K562 (cell line): ENCODE results near the gene ADD1. TPM values are rescaled to one million over a fixed set of nuclear protein-coding genes. Genes with fewer than 3 reads are reported as not detected.

Experiments used
- ATAC-seq: fragments of 200-7000 bp; cut with Tn5 transposase; 3 replicates; pipeline ENCODE4 v1.9.1; 2020; ENCODE audit warnings: moderate library complexity
- BruUV-seq: library from RNA; stranded (reverse); fragments of 400-500 nt; replicated peaks from 2 replicates; lab custom pipeline; 2021; lab: Mats Ljungman, UMichigan
- CTCF ChIA-PET: fragments of 300-600 bp; formaldehyde crosslinking; extraction: SDS; loops from one replicate; lab custom pipeline; 2021; ENCODE audit warnings: low intra/inter-chr PET ratio; lab: Yijun Ruan, JAX
- POLR2A ChIA-PET: fragments of 300-600, 350-650 bp; sonication (Branson Sonifier 250); formaldehyde crosslinking; extraction: SDS; loops from one replicate; lab custom pipeline; 2021; ENCODE audit warnings: antibody characterized with exemption, inconsistent platforms; lab: Yijun Ruan, JAX
- DNase-seq, 4 experiments: peaks; one replicate each; pipeline versions ENCODE4 v3.0.0 to v3.0.0-alpha.2; 2011 to 2018; ENCODE audit warnings: low spot score in 3 of 4, mixed read lengths in 3 of 4; ENCODE audit errors: extremely low read depth in 1 of 4
- FAIRE-seq: peaks from 2 replicates; lab custom pipeline; 2011; peaks lifted over from hg19 to GRCh38; lab: Jason Lieb, UNC
- H2AFZ ChIP-seq: 2 replicates; pipeline ENCODE4 v1.6.0; 2011; ENCODE audit warnings: low read depth, low read length, control low read depth, inconsistent platforms
- H3K27ac ChIP-seq: fragments of 200-600 bp; 3 replicates; pipeline ENCODE4 v1.8.0; 2011; ENCODE audit warnings: low read depth, mild to moderate bottlenecking, control low read depth, inconsistent platforms, low read length, moderate library complexity, mixed read lengths; ENCODE audit errors: extremely low read depth
- H3K27me3 ChIP-seq, 2 experiments: fragments of 300-600 bp in 1 of 2; 2 replicates in 1 of 2; 3 replicates in 1 of 2; pipeline versions ENCODE4 v1.6.0 to v1.8.0; 2011; ENCODE audit warnings: inconsistent platforms in 2 of 2, low read length in 2 of 2, mild to moderate bottlenecking in 1 of 2, mixed read lengths in 1 of 2, moderate library complexity in 1 of 2; ENCODE audit not compliant: control insufficient read depth in 2 of 2, insufficient read depth in 2 of 2
- H3K36me3 ChIP-seq: fragments of 300-600 bp; 3 replicates; pipeline ENCODE4 v1.8.0; 2011; ENCODE audit warnings: mild to moderate bottlenecking, low read length, inconsistent platforms; ENCODE audit not compliant: control insufficient read depth, insufficient read depth
- H3K4me1 ChIP-seq, 2 experiments: fragments of 200-600 bp in 1 of 2; replicated peaks in 1 of 2; 2 replicates in 1 of 2; 3 replicates in 1 of 2; pipeline versions ENCODE4 v1.5.1 to v1.8.0; 2011; ENCODE audit warnings: inconsistent platforms in 2 of 2, low read length in 2 of 2, mild to moderate bottlenecking in 1 of 2, mixed read lengths in 1 of 2, moderate library complexity in 1 of 2; ENCODE audit not compliant: control insufficient read depth in 2 of 2, insufficient read depth in 2 of 2
- H3K4me2 ChIP-seq: 2 replicates; pipeline ENCODE4 v1.6.1; 2011; ENCODE audit warnings: low read length, control low read depth, inconsistent platforms, mixed read lengths; ENCODE audit not compliant: insufficient read depth
- H3K4me3 ChIP-seq: fragments of 200-600 bp; sonication (generic), shearing (Covaris generic); 2 replicates; pipeline ENCODE4 v1.5.1; 2016; ENCODE audit warnings: control low read depth, inconsistent platforms
- H3K79me2 ChIP-seq: fragments of 200-600 bp; 3 replicates; pipeline ENCODE4 v1.8.0; 2011; ENCODE audit warnings: low read length, inconsistent platforms; ENCODE audit not compliant: control insufficient read depth, insufficient read depth
- H3K9ac ChIP-seq, 2 experiments: 2 replicates each; pipeline versions ENCODE4 v1.6.0 to v1.6.1; 2011; ENCODE audit warnings: low read depth in 2 of 2, low read length in 2 of 2, control low read depth in 1 of 2, inconsistent platforms in 1 of 2, mild to moderate bottlenecking in 1 of 2, mixed read lengths in 1 of 2; ENCODE audit not compliant: insufficient read depth in 1 of 2
- H3K9me1 ChIP-seq: one replicate; pipeline ENCODE4 v1.6.0; 2011; ENCODE audit warnings: inconsistent platforms, mild to moderate bottlenecking, low read length, moderate library complexity; ENCODE audit not compliant: control insufficient read depth, insufficient read depth
- H3K9me3 ChIP-seq: replicated peaks from 2 replicates; pipeline ENCODE4 v1.5.1; 2011; ENCODE audit warnings: low read depth, low read length, inconsistent platforms; ENCODE audit not compliant: control insufficient read depth, insufficient read depth
- H4K20me1 ChIP-seq: replicated peaks from 2 replicates; pipeline ENCODE4 v1.6.1; 2011; ENCODE audit warnings: low read length, inconsistent platforms, mixed read lengths; ENCODE audit not compliant: control insufficient read depth, insufficient read depth
- BACH1 ChIP-seq: fragments of 200-800 bp; sonication (Bioruptor generic); IDR thresholded peaks from 2 replicates; pipeline ENCODE4 v1.6.1; 2016; ENCODE audit warnings: missing genetic modification characterization, missing compliant biosample characterization
- CCAR2 ChIP-seq: fragments of 200-400 bp; formaldehyde crosslinking; IDR thresholded peaks from 2 replicates; pipeline ENCODE4 v1.6.1; 2017; ENCODE audit warnings: mild to moderate bottlenecking, low read depth, low read length
- CREB1 ChIP-seq, 2 experiments: sonication (generic) in 1 of 2; formaldehyde crosslinking in 1 of 2; IDR thresholded peaks; 2 replicates each; pipeline versions ENCODE4 v1.6.1 to v1.8.0; 2012 to 2022; ENCODE audit warnings: inconsistent platforms in 1 of 2, mild to moderate bottlenecking in 1 of 2, missing genetic modification reagents in 1 of 2, moderate library complexity in 1 of 2
- ETV1 ChIP-seq: fragments of 450-650 bp; conservative IDR thresholded peaks from 2 replicates; pipeline ENCODE4 v1.6.1; 2016; ENCODE audit warnings: missing genetic modification characterization, control low read depth, low read depth, missing compliant biosample characterization
- FOXA1 ChIP-seq: fragments of 450-650 bp; IDR thresholded peaks from 2 replicates; pipeline ENCODE4 v1.6.1; 2016; ENCODE audit warnings: mild to moderate bottlenecking, borderline replicate concordance
- HNRNPLL ChIP-seq: fragments of 200-400 bp; formaldehyde crosslinking; IDR thresholded peaks from 2 replicates; pipeline ENCODE4 v1.6.1; 2017; ENCODE audit warnings: low read length, low read depth, mild to moderate bottlenecking; ENCODE audit not compliant: poor library complexity, severe bottlenecking
- NR2C1 ChIP-seq, 2 experiments: fragments of 450-650 bp; IDR thresholded peaks; 2 replicates each; pipeline ENCODE4 v1.6.1; 2017; ENCODE audit warnings: mild to moderate bottlenecking in 2 of 2, antibody characterized with exemption in 1 of 2, inconsistent platforms in 1 of 2, missing compliant biosample characterization in 1 of 2, missing genetic modification characterization in 1 of 2
- RBM39 ChIP-seq: fragments of 200-400 bp; formaldehyde crosslinking; optimal IDR thresholded peaks from 2 replicates; pipeline ENCODE3; 2018; ENCODE audit warnings: low read depth, low read length
- SIN3A ChIP-seq, 2 experiments: fragments of 150-350 bp in 1 of 2; IDR thresholded peaks; 2 replicates each; pipeline ENCODE4 v1.6.1; 2011 to 2016; ENCODE audit warnings: borderline replicate concordance in 2 of 2, low read depth in 2 of 2, low read length in 2 of 2, mild to moderate bottlenecking in 2 of 2, moderate library complexity in 2 of 2; ENCODE audit not compliant: control insufficient read depth in 1 of 2
- TAF7 ChIP-seq: fragments of 450-650 bp; IDR thresholded peaks from 2 replicates; pipeline ENCODE4 v1.6.1; 2016; ENCODE audit warnings: missing genetic modification characterization, missing compliant biosample characterization
- TFAM ChIP-seq: fragments of 250-450 bp; sonication (Bioruptor Pico); conservative IDR thresholded peaks from 2 replicates; pipeline ENCODE4 v1.5.0; 2021; ENCODE audit warnings: mild to moderate bottlenecking, moderate library complexity
- TRIM25 ChIP-seq: fragments of 450-650 bp; IDR thresholded peaks from 2 replicates; pipeline ENCODE4 v1.7.0; 2016; ENCODE audit warnings: borderline replicate concordance
- ZMIZ1 ChIP-seq, 2 experiments: fragments of 150-350 bp in 1 of 2; IDR thresholded peaks; 2 replicates each; pipeline ENCODE4 v1.6.1; 2012 to 2016; ENCODE audit warnings: low read depth in 2 of 2, low read length in 2 of 2, mild to moderate bottlenecking in 1 of 2, moderate library complexity in 1 of 2
- ZNF175 ChIP-seq: fragments of 200-800 bp; sonication (Bioruptor generic); IDR thresholded peaks from 2 replicates; pipeline ENCODE4 v1.6.1; 2016; ENCODE audit warnings: low read depth, mild to moderate bottlenecking, missing genetic modification characterization, missing compliant biosample characterization
- ZNF431 ChIP-seq: sonication (generic); formaldehyde crosslinking; IDR thresholded peaks from 2 replicates; pipeline ENCODE4 v1.8.0; 2022; ENCODE audit warnings: mild to moderate bottlenecking, missing genetic modification reagents
- ZNF551 ChIP-seq: fragments of 250-450 bp; sonication (Bioruptor Pico); IDR thresholded peaks from 2 replicates; pipeline ENCODE4 v1.5.0; 2021; ENCODE audit warnings: mild to moderate bottlenecking, moderate library complexity
- WGBS: fragments of 100-300 bp; shearing (Covaris generic); methylation state at CpG from one replicate; pipeline ENCODE4 v1.1.6; 2016; ENCODE audit warnings: low coverage, mixed read lengths; ENCODE audit not compliant: insufficient coverage; ENCODE audit errors: missing lambda C conversion rate; 5-methylcytosine and 5-hydroxymethylcytosine counted together
- in situ Hi-C: fragments of 300-500 bp; cut with MboI; formaldehyde crosslinking; loops from 4 replicates; pipeline ENCODE4 v1.15.0; 2018; ENCODE audit warnings: inconsistent platforms, mixed read lengths
- intact Hi-C: fragments of 100-400 bp; cut with micrococcal nuclease; formaldehyde crosslinking; loops from 2 replicates; pipeline ENCODE4 v1.14.2; 2022
- polyA plus RNA-seq, 8 experiments: library from polyadenylated mRNA; depleted of rRNA in 4 of 8; stranded (reverse) in 5 of 8; unstranded in 3 of 8; fragments of >200 nt; fragmentation: Nextera tagmentation in 2 of 8; fragmentation: Illumina TruSeq in 1 of 8; extraction: Ambion mirVana in 2 of 8; extraction: Trizol in 1 of 8; gene quantifications; 2 replicates each; pipeline versions ENCODE4 v1.2.1 to v1.2.3, GENCODE V29; 2011 to 2014; ENCODE audit warnings: inconsistent platforms in 1 of 8, missing spikeins in 1 of 8
- total RNA-seq, 7 experiments: library from RNA; depleted of rRNA in 6 of 7; stranded (reverse); fragments of >200 nt in 6 of 7; fragmentation: Illumina TruSeq in 2 of 7; extraction: Trizol in 2 of 7; gene quantifications; 2 replicates each; pipeline versions ENCODE4 v1.2.1 to v1.2.3, GENCODE V29; 2011 to 2021; ENCODE audit warnings: low replicate concordance in 1 of 7

ADD1 gene
- total and polyA plus RNA-seq, 9 of the 15 experiments (the other 6 are each of a cell fraction or from before 2014, with no cell fraction given): 17.5 to 153 (median 74.0) TPM

DNA sequence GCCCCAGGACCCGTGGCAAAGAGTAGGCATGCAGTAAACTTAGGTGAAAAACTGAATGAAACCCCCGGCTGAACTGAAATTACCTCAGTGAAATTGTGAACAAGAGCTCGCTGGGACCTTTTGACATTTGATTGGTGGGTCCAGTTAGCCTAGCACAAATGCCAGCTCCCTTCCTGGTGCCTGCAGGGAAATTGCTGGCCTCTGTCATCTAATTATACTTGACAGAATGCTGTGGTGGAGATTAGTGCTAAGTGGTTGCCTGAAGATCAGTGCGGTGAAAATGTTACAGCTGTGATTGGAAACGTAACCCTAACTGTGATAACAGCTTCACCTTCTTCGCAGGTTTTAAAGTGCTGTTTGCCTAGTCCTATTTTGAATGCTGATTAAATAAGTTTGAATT lies 43.0 kb downstream of the ADD1 start (continued):
- no peak for TF ChIP-seq BACH1 (tag)
- no peak for TF ChIP-seq ETV1 (tag)
- no peak for TF ChIP-seq TRIM25
- no peak for TF ChIP-seq ZNF175
- TF ChIP-seq RBM39: no peak

DNA sequence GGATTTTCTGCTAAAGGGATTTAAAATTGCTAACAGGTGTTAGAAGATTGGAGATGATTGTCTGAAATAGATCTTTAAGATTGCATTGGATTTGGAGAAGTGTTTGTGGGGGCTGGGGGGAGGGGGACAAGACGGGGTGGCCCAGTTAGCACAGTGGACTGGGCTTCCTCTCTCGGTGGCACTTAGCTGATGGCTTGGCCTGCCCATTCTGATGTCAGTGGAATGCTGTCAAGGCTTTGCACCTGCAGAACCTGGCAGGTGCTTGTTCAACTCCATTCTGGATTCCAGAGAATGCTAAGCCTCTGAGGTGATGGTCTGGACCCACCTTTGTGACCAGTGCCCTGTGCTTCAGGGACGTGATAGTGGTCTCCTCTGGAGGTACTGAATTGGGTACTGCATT lies 43.7 kb downstream of the ADD1 start:
- Histone ChIP-seq H3K9me3 (no peaks in the 10 kb centered on the region), H3K27ac (no peak overlapping the region), H3K9me1 (no peaks in the 10 kb centered on the region), H4K20me1 (no peaks in the 10 kb centered on the region), H3K79me2 (no peaks in the 10 kb centered on the region), H3K36me3 (peaks cover 52% of the 10 kb centered on the region), H3K4me1 (no peaks in the 10 kb centered on the region), H2AFZ (no peak overlapping the region), H3K4me2 (no peak overlapping the region), H3K4me3 (no peak overlapping the region), H3K9ac (no peak overlapping the region), H3K27me3 (no peaks in the 10 kb centered on the region)
- intact Hi-C loops (no loop called here), in situ Hi-C loops (no loop called here)
- no peak for DNase-seq
- CTCF ChIA-PET: no interaction called here
- POLR2A ChIA-PET: interaction anchor here (0.8 kb wide), 1 partner anchor 20 kb away, joined by 3 read pairs; no protein-coding TSS in a partner anchor
- WGBS: 79% methylated on average over 3 of the region's 3 CpGs
- no peak for FAIRE-seq
- BruUV-seq: no TSS peak
- ATAC-seq: no peak
- TF ChIP-seq NR2C1 (IDR thresholded peaks at IDR 0.05) (no peak), NR2C1 (tag; IDR thresholded peaks at IDR 0.05) (no peak), ZNF431 (no peak), FOXA1 (no peak), SIN3A (IDR thresholded peaks at IDR 0.05; ENCODE audit: borderline replicate concordance in 2 of 2, control insufficient read depth in 1 of 2, low read depth in 2 of 2, low read length in 2 of 2) (no peak), TFAM (CRISPR knock-in tag) (no peak), CCAR2 (no peak), CREB1 (IDR thresholded peaks at IDR 0.05) (no peak), CREB1 (CRISPR knock-in tag; IDR thresholded peaks at IDR 0.05) (no peak), TAF7 (tag) (no peak), ZMIZ1 (IDR thresholded peaks at IDR 0.05; ENCODE audit: low read depth in 2 of 2, low read length in 2 of 2) (no peak), ZNF551 (CRISPR knock-in tag) (no peak), HNRNPLL (no peak)
